Kidney (tissue), 14 donors: ENCODE data around the gene ABCG8. TPM values are rescaled to one million over a fixed set of nuclear protein-coding genes. Genes with fewer than 3 reads are reported as not detected.

Source experiments
- DNase-seq, 5 donors: peaks; one replicate each; pipeline ENCODE4 v3.0.0-alpha.2; 2013 to 2020
- FAIRE-seq: peaks from 2 replicates; lab custom pipeline; 2012; peaks lifted over from hg19 to GRCh38; lab: Jason Lieb, UNC
- H3K27ac ChIP-seq, 2 donors: one replicate each; pipeline ENCODE4 v1.7.0; 2013; ENCODE audit warnings: low read depth in 2 of 2, low read length in 2 of 2, inconsistent platforms in 1 of 2
- H3K27me3 ChIP-seq: one replicate; pipeline ENCODE4 v1.7.1; 2013; ENCODE audit warnings: low read length, inconsistent platforms; ENCODE audit not compliant: control insufficient read depth, insufficient read depth
- H3K36me3 ChIP-seq, 3 donors: one replicate each; pipeline versions ENCODE4 v1.7.0 to v1.7.1; 2013; ENCODE audit warnings: low read length in 3 of 3, control low read depth in 1 of 3, inconsistent platforms in 1 of 3; ENCODE audit not compliant: insufficient read depth in 3 of 3, control insufficient read depth in 2 of 3
- H3K4me1 ChIP-seq, 3 donors: one replicate each; pipeline versions ENCODE4 v1.7.0 to v1.7.1; 2013; ENCODE audit warnings: low read length in 3 of 3, inconsistent platforms in 1 of 3, low read depth in 1 of 3; ENCODE audit not compliant: control insufficient read depth in 2 of 3, insufficient read depth in 2 of 3
- H3K4me3 ChIP-seq, 3 donors: one replicate each; pipeline versions ENCODE4 v1.7.0 to v1.8.1; 2013; ENCODE audit warnings: low read length in 3 of 3, control low read depth in 1 of 3, inconsistent platforms in 1 of 3
- H3K9ac ChIP-seq, 3 donors: one replicate each; pipeline versions ENCODE4 v1.7.0 to v1.7.1; 2013; ENCODE audit warnings: low read length in 3 of 3, control low read depth in 1 of 3, inconsistent platforms in 1 of 3
- H3K9me3 ChIP-seq, 3 donors: one replicate each; pipeline versions ENCODE4 v1.7.0 to v1.7.1; 2013; ENCODE audit warnings: low read length in 3 of 3, control low read depth in 1 of 3, inconsistent platforms in 1 of 3; ENCODE audit not compliant: control insufficient read depth in 2 of 3, insufficient read depth in 1 of 3
- intact Hi-C: fragments of 100-400 bp; cut with DNase I; formaldehyde crosslinking; loops from one replicate; pipeline ENCODE4 v1.11.1; 2022
- polyA plus RNA-seq: library from polyadenylated mRNA; stranded (reverse); fragments of 350-450 nt; fragmentation: Illumina TruSeq; extraction: RNeasy Lipid Tissue Mini Kit (QIAGEN cat#74804); gene quantifications from one replicate; pipeline ENCODE4 v1.2.3, GENCODE V29; 2014; ENCODE audit warnings: low read depth, low replicate concordance; ENCODE audit not compliant: insufficient read depth
- total RNA-seq: library from RNA; stranded (reverse); fragmentation: NEBNext Ultra II Directional; extraction: Animal tissue kit (Norgen Biotek cat#: 25700); gene quantifications from one replicate; pipeline ENCODE4 v1.2.1, GENCODE V29; 2021
- TF ChIP-seq, protein P1 (sequence below): IDR thresholded peaks from 3 replicates; pipeline ENCODE4 v1.5.1; 2012; ENCODE audit warnings: mild to moderate bottlenecking, moderate library complexity, borderline replicate concordance; ENCODE audit not compliant: insufficient read depth; ENCODE audit errors: extremely low read depth
- donor health status: control.
- donor health status: control.
- donor health status: control.
- donor health status: control.
- donor health status: control.
- donor health status: DM: yes; HTN: yes; CAD: no.
- donor health status: Normal renal cell carcinoma (clear cell type).

The ABCG8 gene
- total and polyA plus RNA-seq, 2 donors from 2014 or later = 0.09 to 0.13 TPM

DNA sequence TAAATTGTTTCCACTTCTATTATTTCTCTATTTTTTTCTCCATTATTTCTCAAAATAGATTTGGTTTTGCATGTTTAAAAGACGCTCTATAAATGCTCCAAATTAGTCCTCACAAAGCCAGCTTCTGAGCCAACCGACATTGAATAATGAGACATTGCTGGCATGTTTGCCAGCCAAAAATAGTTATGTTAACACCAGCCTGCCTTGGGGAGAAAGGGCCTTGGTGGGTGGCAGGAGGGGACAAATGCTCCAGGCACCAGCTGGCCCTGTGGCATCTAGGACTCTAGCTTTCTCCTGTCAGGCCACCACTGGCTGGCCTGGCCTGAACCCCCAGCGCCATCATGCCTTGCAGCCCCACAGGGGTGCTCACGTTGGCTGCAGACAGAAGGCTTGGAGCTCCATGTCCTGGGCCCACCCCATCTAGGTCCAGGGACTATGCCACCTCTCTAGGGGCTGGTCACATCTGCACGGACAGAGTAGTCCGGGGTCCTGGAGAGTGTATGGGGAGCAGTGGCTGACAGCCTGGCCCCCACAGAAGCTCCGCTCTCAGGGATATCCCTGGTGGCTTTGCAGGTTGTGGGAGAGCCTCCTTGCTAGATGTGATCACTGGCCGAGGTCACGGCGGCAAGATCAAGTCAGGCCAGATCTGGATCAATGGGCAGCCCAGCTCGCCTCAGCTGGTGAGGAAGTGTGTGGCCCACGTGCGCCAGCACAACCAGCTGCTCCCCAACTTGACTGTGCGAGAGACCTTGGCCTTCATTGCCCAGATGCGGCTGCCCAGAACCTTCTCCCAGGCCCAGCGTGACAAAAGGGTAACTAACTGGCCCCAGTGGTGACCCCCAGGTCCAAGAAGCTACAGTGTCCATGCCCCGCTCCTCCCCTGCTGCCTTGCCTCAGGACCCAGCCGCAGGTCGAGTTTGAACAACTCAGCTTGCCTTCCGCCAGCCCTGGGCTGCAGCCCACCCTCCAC is 12.5 kb downstream of the ABCG8 start:
- Histone ChIP-seq H3K36me3 (no peaks in the 10 kb centered on the region), H3K4me3 (no peak overlapping the region), H3K27ac (no peak overlapping the region), H3K9ac (no peak overlapping the region), H3K27me3 (no peaks in the 10 kb centered on the region), H3K9me3 (no peaks in the 10 kb centered on the region), H3K4me1 (no peaks in the 10 kb centered on the region)
- TF ChIP-seq, protein P1, sequence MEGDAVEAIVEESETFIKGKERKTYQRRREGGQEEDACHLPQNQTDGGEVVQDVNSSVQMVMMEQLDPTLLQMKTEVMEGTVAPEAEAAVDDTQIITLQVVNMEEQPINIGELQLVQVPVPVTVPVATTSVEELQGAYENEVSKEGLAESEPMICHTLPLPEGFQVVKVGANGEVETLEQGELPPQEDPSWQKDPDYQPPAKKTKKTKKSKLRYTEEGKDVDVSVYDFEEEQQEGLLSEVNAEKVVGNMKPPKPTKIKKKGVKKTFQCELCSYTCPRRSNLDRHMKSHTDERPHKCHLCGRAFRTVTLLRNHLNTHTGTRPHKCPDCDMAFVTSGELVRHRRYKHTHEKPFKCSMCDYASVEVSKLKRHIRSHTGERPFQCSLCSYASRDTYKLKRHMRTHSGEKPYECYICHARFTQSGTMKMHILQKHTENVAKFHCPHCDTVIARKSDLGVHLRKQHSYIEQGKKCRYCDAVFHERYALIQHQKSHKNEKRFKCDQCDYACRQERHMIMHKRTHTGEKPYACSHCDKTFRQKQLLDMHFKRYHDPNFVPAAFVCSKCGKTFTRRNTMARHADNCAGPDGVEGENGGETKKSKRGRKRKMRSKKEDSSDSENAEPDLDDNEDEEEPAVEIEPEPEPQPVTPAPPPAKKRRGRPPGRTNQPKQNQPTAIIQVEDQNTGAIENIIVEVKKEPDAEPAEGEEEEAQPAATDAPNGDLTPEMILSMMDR = no peak
- intact Hi-C loops = no loop called here
- FAIRE-seq (no peak), DNase-seq (no peak)

DNA sequence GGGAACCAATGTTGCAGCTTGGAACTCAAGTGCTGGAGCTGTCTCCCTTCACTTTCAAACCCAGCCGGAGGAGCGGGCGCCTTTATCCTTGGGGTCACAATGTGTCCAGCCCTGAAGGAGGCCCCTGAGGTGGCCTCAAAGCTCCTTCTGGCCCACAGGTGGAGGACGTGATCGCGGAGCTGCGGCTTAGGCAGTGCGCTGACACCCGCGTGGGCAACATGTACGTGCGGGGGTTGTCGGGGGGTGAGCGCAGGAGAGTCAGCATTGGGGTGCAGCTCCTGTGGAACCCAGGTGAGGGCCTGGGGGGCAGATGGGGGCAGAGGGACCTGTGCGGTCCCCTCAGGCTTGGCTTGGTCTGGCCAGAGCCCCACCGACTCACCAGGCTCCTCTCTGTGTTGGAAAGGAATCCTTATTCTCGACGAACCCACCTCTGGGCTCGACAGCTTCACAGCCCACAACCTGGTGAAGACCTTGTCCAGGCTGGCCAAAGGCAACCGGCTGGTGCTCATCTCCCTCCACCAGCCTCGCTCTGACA is 13.5 kb downstream of the ABCG8 start:
- no peak overlapping the region for H3K27ac ChIP-seq
- no peak for DNase-seq
- no peak overlapping the region for H3K4me3 ChIP-seq
- TF ChIP-seq, protein P1 = no peak
- no peaks in the 10 kb centered on the region for H3K4me1 ChIP-seq
- no peaks in the 10 kb centered on the region for H3K36me3 ChIP-seq
- no peak for FAIRE-seq
- intact Hi-C loops = no loop called here
- no peaks in the 10 kb centered on the region for H3K27me3 ChIP-seq
- no peaks in the 10 kb centered on the region for H3K9me3 ChIP-seq
- H3K9ac ChIP-seq = no peak overlapping the region

- Histone ChIP-seq H3K4me1 (no peaks in the 10 kb centered on the region), H3K36me3 (no peaks in the 10 kb centered on the region), H3K9ac (no peak overlapping the region), H3K27ac (no peak overlapping the region), H3K9me3 (no peaks in the 10 kb centered on the region), H3K27me3 (no peaks in the 10 kb centered on the region), H3K4me3 (no peak overlapping the region)
- FAIRE-seq (no peak), DNase-seq (no peak)
- intact Hi-C loops = no loop called here
- TF ChIP-seq, protein P1 = no peak
Measured at GRCh38 chr2:43853141-43854081, 14.6 kb downstream of the ABCG8 start.
